GM21619 (cell line): ENCODE results near the gene NRG3.

Source experiments
- ATAC-seq: cut with Tn5 transposase; IDR thresholded peaks from one replicate; pipeline ENCODE4 v1.9.1; 2021; ENCODE audit not compliant: unreplicated experiment

The NRG3 gene

DNA sequence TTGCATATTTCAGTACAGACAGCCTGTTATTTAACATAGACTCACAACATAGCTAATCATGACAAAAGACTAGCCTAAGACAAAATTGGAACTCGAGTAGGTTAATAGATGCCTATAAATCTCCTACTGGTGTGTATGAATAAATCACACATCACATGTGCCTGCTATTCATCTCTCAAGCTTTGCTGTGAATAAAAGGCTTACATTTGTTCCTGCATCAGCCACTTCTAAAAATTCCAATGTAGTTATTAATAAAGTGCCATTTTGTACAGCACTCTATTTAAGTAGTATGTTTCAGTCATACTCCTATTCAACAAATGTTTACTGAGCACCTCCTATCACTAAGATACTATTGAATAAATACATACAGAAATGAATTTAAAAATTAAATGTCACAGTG is 486.3 kb downstream of the NRG3 start:
- ATAC-seq, result no peak

- no peak for ATAC-seq
These were observed 502.6 kb downstream of the NRG3 start for GRCh38 chr10:82377608-82378007.

DNA sequence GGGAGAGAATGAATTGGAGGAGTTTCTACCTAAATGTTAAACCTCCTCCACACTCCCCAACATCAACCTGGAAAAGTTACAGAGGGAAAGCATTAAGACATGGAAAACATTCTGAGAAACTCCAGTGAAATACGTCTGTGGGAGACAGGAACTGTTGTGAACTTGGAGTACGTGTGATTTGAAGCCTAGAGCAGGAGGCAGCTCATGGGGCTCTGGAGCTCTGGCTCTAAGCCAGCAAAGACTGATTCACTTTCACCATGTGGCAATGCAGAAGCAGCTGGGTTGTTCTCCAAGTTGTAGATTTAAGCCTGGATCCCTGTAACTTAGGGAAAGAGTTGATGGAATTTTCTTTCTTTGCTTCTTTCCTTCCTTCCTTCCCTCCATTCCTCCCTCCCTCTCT is 503.2 kb downstream of the NRG3 start:
- ATAC-seq, result no peak

- ATAC-seq, result no peak
These were observed 508.4 kb downstream of the NRG3 start for GRCh38 chr10:82383350-82383749.

DNA sequence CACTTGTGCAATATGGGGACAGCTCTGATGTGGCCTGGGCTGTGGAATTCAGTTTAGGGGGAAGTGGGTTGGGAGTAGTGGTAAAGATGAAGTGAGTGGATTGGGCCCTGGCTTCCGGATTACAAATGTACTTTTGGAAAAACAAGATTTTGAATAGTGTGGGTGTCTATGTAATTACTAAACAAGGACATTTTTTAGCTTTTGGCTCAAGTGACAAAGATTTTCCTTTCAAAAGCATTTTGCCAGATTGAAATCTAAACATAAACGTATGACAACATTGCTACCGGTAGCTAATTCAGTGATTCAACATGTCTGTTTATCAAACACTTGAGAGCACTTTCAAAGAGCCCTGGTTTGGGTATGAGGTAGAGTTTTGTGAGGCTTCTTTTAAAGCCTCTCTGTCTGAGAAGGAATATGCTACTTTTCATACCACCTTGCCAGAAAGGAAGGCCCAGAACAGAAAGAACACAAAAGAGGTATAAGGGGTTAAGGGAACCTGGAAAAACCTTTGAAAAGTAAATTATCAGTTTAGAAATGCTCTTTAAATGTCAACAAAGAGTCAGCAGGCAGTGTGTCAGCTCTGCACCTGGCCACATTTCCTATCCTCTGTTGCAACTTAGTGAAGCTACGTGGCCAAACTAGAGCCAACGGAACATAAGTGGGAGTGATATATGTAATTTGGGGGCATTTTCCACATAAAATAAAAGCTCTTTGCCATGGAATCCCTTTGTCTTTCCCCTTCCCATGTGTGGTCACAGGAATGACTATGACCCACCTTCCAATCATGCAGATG is 516.1 kb downstream of the NRG3 start:
- ATAC-seq, result no peak

- no peak for ATAC-seq
These were observed 517.0 kb downstream of the NRG3 start for GRCh38 chr10:82391971-82392370.

DNA sequence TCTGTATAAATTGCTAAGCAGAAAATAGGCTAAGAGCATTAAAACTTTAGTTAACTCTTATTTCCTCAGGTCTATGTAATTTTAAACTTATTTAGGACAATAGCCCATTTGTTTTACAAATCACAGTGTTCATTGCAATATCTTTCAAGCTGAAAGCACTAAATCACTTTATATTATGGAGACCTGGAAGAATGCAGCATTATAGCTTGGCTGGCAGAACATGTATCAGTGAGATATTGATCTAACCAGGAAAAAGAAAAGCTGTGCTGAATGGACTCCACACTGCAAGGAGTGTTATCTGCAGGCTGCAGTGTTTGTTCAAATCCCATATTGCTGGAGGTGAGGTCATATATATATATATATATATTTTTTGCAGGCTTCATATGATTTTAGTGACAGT is 517.5 kb downstream of the NRG3 start:
- no peak for ATAC-seq

GRCh38 chr10:82394122-82394521 is 519.1 kb downstream of the NRG3 start:
- no peak for ATAC-seq

DNA sequence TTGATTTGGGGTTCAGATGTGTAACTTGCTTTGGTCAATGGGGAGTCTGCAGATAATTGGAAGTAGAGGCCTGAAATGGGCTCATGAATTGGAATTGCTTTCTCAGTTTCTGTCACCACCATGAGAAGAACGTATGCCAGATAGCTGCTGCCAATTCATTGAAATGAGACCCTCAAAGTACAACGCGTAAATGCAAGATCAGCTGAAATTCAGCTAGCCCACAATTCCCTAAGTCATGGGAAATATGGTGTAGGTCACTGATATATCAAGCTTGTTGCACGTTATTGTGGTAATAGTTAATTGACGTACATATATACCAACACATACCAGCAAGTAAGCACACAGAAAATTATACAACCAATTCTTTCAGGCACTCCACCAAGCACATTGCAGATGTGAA is 520.0 kb downstream of the NRG3 start:
- ATAC-seq, result no peak

- no peak for ATAC-seq
These were observed 521.9 kb downstream of the NRG3 start for GRCh38 chr10:82396886-82397285.

GRCh38 chr10:82397854-82398253 is 522.9 kb downstream of the NRG3 start:
- ATAC-seq, result no peak

GRCh38 chr10:82399850-82400249 is 524.9 kb downstream of the NRG3 start:
- ATAC-seq, result no peak

DNA sequence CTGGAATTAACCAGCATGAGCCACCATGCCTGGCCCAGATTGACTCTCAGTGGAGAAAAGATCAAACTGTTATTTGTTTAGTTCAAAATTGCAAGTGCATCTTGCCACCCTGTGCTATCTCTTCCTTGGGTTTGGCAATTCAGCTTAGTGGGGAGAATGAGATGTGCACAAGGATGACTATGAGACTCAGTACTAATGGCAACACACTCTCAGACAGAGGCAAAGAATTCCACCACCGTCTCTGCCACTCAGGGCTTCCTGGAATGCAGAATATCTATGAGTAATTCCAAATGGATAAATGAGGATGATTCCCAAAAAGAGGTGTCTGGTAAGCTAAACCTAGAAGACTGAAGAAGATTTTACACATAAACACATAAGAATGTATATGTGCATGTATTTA is 525.8 kb downstream of the NRG3 start:
- ATAC-seq, result no peak

DNA sequence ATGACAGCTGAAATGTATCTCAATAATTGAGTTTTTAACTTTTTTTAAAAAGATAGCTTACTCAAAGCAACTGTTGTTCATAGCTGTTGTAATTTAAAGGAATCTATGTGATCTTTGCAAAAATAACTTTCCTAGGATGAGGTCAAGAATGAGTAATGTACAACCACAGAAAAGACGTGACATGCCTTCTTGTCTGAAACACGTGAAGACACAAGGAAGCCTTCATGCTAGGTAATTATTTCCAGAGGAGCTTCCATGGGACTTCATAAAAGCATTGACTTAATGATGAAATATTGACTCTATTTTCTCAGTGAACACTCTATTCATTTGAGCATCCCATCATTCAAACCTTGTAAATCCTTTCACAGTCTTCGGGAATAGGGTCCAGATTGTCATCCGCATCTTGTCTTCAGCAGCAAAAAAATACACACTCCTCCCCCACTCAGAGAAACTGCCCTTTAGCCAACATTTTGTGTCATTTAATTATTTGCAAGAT is 528.0 kb downstream of the NRG3 start:
- ATAC-seq, result no peak

DNA sequence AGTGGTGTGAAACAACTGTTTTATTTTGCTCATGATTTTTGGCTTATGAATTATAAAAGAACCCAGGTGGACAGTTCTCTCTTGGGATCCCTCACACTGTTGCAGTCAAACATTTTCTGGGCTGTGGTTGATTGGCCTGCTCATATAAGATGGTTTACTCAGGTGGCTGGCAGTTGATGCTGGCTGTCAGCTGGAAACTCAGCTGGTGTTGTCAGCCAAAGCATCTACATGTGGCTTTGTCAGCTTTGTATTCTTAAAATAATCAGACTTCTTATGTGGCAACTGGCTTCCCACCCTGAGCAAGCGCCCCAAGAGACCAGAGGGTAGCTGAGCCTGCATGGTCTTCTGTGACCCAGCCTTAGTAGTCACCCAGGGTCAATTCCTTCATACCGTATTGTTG is 534.7 kb downstream of the NRG3 start:
- no peak for ATAC-seq

DNA sequence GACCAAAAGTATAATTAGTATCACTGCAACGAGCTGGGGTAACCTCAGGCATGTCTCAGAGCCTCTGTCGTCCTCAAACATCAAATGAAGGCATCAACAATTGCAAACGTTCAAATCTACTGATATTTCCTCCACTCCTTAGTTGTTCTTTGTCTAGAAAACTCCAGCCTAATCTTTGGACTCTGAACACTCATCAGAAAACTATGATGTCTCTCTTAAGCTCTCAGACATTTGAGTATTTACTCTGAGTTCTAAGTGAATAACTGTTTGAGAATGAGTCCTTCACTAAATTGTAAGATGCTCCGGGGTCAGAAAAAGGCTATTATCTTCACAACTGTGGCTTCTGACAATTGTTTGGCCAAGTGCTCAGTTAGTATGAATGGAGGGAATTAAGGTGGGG is 536.4 kb downstream of the NRG3 start:
- ATAC-seq, result no peak

- no peak for ATAC-seq
These were observed 545.0 kb downstream of the NRG3 start for GRCh38 chr10:82420001-82420400.

DNA sequence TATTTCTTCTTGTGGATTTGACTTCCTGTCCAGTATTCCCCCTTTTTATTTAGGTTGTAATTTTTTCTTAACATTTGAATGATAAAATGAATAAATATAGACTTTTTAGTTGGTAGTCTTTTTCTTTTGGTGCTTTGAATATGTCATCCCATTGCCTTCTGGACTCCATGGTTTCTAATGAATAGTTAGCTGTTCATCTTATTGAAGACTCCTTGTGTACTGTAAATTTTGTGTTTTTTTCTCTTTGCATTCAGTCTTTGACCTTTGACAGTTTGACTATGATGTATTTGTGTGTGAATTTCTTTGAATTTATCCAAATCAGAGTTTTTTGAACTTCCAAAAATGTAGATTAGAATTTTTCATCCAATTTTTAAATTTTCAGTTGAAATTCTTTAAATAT is 554.3 kb downstream of the NRG3 start:
- ATAC-seq, result no peak

GRCh38 chr10:82438277-82438676 is 563.3 kb downstream of the NRG3 start:
- ATAC-seq, result no peak

- no peak for ATAC-seq
These were observed 565.8 kb downstream of the NRG3 start for GRCh38 chr10:82440775-82441174.

- ATAC-seq, result no peak
These were observed 577.1 kb downstream of the NRG3 start for GRCh38 chr10:82452046-82452445.

- ATAC-seq, result no peak
These were observed 577.7 kb downstream of the NRG3 start for GRCh38 chr10:82452676-82453075.

- ATAC-seq, result no peak
These were observed 578.8 kb downstream of the NRG3 start for GRCh38 chr10:82453678-82454293.
